RWPE2 (cell line): ENCODE measurements around the gene ATG101.

Experiments
- ATAC-seq: fragments of 200-7000 bp; cut with Tn5 transposase; 3 replicates; pipeline ENCODE4 v1.9.1; 2021; ENCODE audit warnings: low read depth
- DNase-seq: peaks from one replicate; pipeline ENCODE4 v3.0.0-alpha.2; 2020; ENCODE audit warnings: low spot score
- H3K27ac ChIP-seq: fragments of 450-650 bp; 2 replicates; pipeline ENCODE4 v1.5.1; 2017; ENCODE audit warnings: mild to moderate bottlenecking; ENCODE audit not compliant: poor library complexity, severe bottlenecking
- H3K27me3 ChIP-seq: fragments of 250-450 bp; sonication (Bioruptor Pico); 2 replicates; pipeline ENCODE4 v1.5.1; 2021; ENCODE audit warnings: mild to moderate bottlenecking, moderate library complexity; ENCODE audit not compliant: insufficient read depth, poor library complexity, severe bottlenecking
- H3K36me3 ChIP-seq: fragments of 250-450 bp; sonication (Bioruptor Pico); 2 replicates; pipeline ENCODE4 v1.5.1; 2020; ENCODE audit warnings: low read depth, mild to moderate bottlenecking, moderate library complexity
- H3K4me1 ChIP-seq: fragments of 250-450 bp; sonication (Bioruptor Pico); 2 replicates; pipeline ENCODE4 v1.5.1; 2021; ENCODE audit warnings: mild to moderate bottlenecking, moderate library complexity; ENCODE audit not compliant: insufficient read depth, poor library complexity, severe bottlenecking
- H3K4me3 ChIP-seq: fragments of 250-450 bp; sonication (Bioruptor Pico); 2 replicates; pipeline ENCODE4 v1.5.1; 2021; ENCODE audit warnings: mild to moderate bottlenecking, moderate library complexity; ENCODE audit not compliant: severe bottlenecking
- H3K9me3 ChIP-seq: fragments of 250-450 bp; sonication (Bioruptor Pico); 2 replicates; pipeline ENCODE4 v1.5.1; 2021; ENCODE audit warnings: mild to moderate bottlenecking, moderate library complexity; ENCODE audit not compliant: severe bottlenecking
- CTCF ChIP-seq: fragments of 450-650 bp; IDR thresholded peaks from one replicate; pipeline ENCODE4 v1.5.1; 2017; ENCODE audit warnings: mild to moderate bottlenecking, moderate library complexity; ENCODE audit not compliant: poor library complexity, severe bottlenecking

The ATG101 gene

GRCh38 chr12:52054833-52055730 lies 14.7 kb upstream of the ATG101 start:
- Histone ChIP-seq H3K36me3 (peaks cover 4% of the 10 kb centered on the region; the same call in 1 of the 2 replicates), H3K4me1 (peaks cover 6% of the 10 kb centered on the region), H3K4me3 (no peak overlapping the region), H3K27ac (no peak overlapping the region), H3K27me3 (no peaks in the 10 kb centered on the region), H3K9me3 (no peaks in the 10 kb centered on the region)
- ATAC-seq (no peak), DNase-seq (no peak)
- TF ChIP-seq CTCF: no peak

- Histone ChIP-seq H3K4me3 (no peak overlapping the region), H3K27ac (no peak overlapping the region), H3K36me3 (peaks cover 4% of the 10 kb centered on the region; the same call in 1 of the 2 replicates), H3K4me1 (no peaks in the 10 kb centered on the region), H3K9me3 (no peaks in the 10 kb centered on the region), H3K27me3 (no peaks in the 10 kb centered on the region)
- DNase-seq: no peak
- no peak for ATAC-seq
- no peak for TF ChIP-seq CTCF
These were observed 13.8 kb upstream of the ATG101 start for GRCh38 chr12:52055731-52056711.

- peaks cover 4% of the 10 kb centered on the region; the same call in 1 of the 2 replicates for H3K36me3 ChIP-seq
- no peaks in the 10 kb centered on the region for H3K9me3 ChIP-seq
- H3K4me1 ChIP-seq: no peaks in the 10 kb centered on the region
- H3K27me3 ChIP-seq: no peaks in the 10 kb centered on the region
- no peak overlapping the region for H3K4me3 ChIP-seq
- ATAC-seq (no peak), DNase-seq (no peak)
- TF ChIP-seq CTCF: no peak
- H3K27ac ChIP-seq: no peak overlapping the region
These were observed 12.8 kb upstream of the ATG101 start for GRCh38 chr12:52056801-52057637.

- DNase-seq: no peak
- no peak for TF ChIP-seq CTCF
- Histone ChIP-seq H3K36me3 (peaks cover 4% of the 10 kb centered on the region; the same call in 1 of the 2 replicates), H3K4me3 (no peak overlapping the region), H3K27me3 (no peaks in the 10 kb centered on the region), H3K27ac (no peak overlapping the region), H3K4me1 (no peaks in the 10 kb centered on the region), H3K9me3 (no peaks in the 10 kb centered on the region)
- ATAC-seq: no peak
These were observed 11.9 kb upstream of the ATG101 start for GRCh38 chr12:52057638-52058576.
